ENCODE measurements around the gene MTG1.

MTG1 gene

DNA sequence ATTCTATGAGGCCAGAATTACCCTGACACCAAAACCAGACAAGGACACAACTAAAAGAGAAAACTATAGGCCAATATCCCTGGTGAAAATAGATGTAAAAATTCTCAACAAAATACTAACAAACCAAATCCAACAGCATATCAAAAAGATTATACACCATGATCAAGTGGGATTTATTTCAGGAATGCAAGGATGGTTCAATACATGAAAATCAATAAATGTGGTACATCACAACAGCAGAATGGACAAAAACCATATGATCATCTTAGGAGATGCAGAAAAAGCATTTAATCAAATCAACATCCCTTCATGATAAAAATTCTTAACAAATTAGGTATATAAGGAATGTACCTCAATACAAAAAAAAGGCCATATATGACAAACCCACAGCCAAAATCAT lies 54.2 kb downstream of the MTG1 start:
- in situ Hi-C loops (cut with MboI; ENCODE audit: low sequenced_read_pairs, unreplicated experiment), result no loop called here
- no peak for DNase-seq (ENCODE audit: low spot score)

GRCh38 chr10:133451346-133451745 lies 57.4 kb downstream of the MTG1 start:
- DNase-seq (ENCODE audit: low spot score), result no peak
- in situ Hi-C loops (cut with MboI; ENCODE audit: low sequenced_read_pairs, unreplicated experiment), result no loop called here
- TF ChIP-seq CTCF (IDR thresholded peaks at IDR 0.05; ENCODE audit: borderline replicate concordance, control extremely low read depth, extremely low read depth, insufficient read depth, missing control alignments), result no peak

More for the DNA sequence above, 54.2 kb downstream of the MTG1 start:
- no peak for TF ChIP-seq CTCF (IDR thresholded peaks at IDR 0.05; ENCODE audit: borderline replicate concordance, control extremely low read depth, extremely low read depth, insufficient read depth, missing control alignments)

DNA sequence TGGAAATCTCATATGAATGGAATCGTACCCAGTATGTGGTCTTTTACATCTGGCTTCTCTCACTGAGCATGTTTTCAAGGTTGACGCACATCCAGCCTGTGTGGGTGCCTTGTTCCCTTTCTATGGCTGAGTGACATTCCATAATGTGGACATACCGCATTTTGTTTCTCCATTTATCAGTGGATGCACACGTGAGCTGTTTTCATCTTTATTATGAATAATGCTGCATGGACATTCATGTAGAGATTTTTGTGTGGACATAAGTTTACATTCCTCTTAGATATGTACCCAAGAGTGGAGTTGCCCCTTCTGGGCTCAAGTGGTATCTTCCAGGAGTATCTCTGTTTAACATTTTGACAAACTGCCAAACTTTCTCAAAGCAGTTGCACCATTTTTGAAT lies 58.5 kb downstream of the MTG1 start:
- no peak for DNase-seq (ENCODE audit: low spot score)
- TF ChIP-seq CTCF (IDR thresholded peaks at IDR 0.05; ENCODE audit: borderline replicate concordance, control extremely low read depth, extremely low read depth, insufficient read depth, missing control alignments), result no peak
- in situ Hi-C loops (cut with MboI; ENCODE audit: low sequenced_read_pairs, unreplicated experiment), result no loop called here

DNA sequence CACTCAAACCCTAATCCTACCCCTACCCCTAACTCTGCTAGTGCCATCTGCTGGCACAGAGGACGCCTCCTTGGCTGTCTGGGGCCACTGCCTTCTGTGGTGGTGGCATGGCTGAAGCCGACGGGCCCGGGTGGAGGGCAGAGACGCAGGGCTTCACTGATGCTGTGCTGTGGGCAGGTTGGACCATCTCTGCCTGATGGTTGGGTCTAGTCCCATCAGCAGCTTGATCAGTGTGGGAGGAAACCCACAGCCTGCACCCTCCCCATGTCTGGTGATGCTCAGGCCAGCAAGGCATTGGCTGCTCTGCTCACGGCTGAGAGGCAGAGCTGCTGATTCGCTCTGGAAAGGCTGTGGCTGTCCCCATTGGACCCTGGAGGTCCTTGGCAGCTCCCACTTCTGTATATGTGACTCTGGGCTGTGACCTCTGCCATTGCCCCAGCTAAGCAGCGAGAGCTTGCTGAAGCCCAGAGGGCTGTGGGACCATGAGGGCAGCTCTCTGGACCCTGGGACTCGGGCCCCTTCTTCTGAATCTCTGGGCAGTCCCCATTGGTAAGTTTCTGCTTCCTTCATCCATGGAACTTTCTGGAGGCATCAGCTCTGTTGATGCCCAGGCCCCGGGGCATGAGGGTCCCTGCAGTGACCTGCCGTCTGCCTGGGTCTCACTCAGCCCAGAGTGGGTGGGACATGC lies 59.7 kb downstream of the MTG1 start, which contains the start of gene SCART1:
Gene SCART1, plus strand, starts transcription at position 430 of the 688 bp plus-strand sequence. Its CDS starts 53 bp downstream, at position 483.
- no peak for TF ChIP-seq CTCF (IDR thresholded peaks at IDR 0.05; ENCODE audit: borderline replicate concordance, control extremely low read depth, extremely low read depth, insufficient read depth, missing control alignments)
- in situ Hi-C loops (cut with MboI; ENCODE audit: low sequenced_read_pairs, unreplicated experiment), result no loop called here
- no peak for DNase-seq (ENCODE audit: low spot score)

DNA sequence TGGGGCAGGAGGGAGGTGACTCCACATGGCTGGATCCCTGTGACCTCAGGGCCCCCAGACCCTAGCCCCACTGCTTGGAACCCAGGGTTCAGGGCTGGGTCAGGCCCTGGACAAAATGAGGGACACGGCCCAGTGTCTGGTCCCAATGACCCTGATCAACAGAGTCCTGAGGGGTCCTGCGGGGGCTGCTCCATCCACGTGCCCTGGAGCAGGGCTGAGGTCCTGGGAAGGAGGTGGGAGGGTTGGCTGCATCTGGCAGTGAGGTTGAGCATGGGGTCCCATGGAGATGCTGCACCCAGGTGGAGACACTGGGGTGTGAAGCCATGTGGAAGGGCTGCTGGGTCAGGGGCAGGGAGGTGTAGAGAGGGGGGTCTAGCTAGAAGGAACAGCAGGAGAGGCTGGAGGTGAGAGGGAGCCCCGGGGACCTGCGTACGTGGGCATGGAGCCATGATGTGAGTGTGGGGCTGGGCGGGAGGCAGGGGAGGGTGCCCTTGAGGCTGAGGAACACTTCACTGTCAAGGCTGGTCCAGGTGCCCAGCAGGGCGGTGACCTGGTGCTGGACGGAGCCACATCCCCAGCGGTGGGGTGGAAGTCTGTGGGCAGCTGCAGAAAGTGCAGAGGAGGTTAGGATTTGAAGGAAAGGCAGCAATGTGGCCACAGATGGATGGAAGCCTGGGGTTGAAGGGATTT lies 60.4 kb downstream of the MTG1 start:
- in situ Hi-C loops (cut with MboI; ENCODE audit: low sequenced_read_pairs, unreplicated experiment), result no loop called here
- DNase-seq (ENCODE audit: low spot score), result no peak
- no peak for TF ChIP-seq CTCF (IDR thresholded peaks at IDR 0.05; ENCODE audit: borderline replicate concordance, control extremely low read depth, extremely low read depth, insufficient read depth, missing control alignments)

DNA sequence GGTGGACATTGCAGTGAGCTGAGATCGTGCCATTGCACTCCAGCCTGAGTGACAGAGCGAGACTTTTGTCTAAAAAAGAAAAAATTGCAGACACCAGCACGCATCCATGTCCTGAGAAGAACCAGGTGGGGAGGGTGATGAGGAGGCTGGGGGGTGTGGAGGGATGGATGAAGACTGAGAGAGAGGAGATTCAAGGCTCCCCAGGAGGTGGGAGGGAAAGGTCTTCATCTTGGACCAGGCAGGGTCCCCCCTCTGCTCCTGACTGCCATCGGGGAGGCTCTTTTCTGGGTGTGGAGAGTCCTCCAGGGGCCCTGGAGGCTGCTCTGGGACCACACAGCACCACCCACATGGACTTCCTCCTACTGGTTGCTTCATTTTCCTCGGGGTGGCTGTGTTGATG lies 61.2 kb downstream of the MTG1 start:
- no peak for DNase-seq (ENCODE audit: low spot score)
- in situ Hi-C loops (cut with MboI; ENCODE audit: low sequenced_read_pairs, unreplicated experiment), result no loop called here
- no peak for TF ChIP-seq CTCF (IDR thresholded peaks at IDR 0.05; ENCODE audit: borderline replicate concordance, control extremely low read depth, extremely low read depth, insufficient read depth, missing control alignments)
